ENCODE data around the gene TRIM14.

GRCh38 chr9:98101868-98102273 is 17.2 kb downstream of the TRIM14 start:
- TF ChIP-seq, protein P1, sequence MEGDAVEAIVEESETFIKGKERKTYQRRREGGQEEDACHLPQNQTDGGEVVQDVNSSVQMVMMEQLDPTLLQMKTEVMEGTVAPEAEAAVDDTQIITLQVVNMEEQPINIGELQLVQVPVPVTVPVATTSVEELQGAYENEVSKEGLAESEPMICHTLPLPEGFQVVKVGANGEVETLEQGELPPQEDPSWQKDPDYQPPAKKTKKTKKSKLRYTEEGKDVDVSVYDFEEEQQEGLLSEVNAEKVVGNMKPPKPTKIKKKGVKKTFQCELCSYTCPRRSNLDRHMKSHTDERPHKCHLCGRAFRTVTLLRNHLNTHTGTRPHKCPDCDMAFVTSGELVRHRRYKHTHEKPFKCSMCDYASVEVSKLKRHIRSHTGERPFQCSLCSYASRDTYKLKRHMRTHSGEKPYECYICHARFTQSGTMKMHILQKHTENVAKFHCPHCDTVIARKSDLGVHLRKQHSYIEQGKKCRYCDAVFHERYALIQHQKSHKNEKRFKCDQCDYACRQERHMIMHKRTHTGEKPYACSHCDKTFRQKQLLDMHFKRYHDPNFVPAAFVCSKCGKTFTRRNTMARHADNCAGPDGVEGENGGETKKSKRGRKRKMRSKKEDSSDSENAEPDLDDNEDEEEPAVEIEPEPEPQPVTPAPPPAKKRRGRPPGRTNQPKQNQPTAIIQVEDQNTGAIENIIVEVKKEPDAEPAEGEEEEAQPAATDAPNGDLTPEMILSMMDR (CRISPR knock-in tag; IDR thresholded peaks at IDR 0.05): no peak
- TF ChIP-seq IRF2 (CRISPR knock-in tag; IDR thresholded peaks at IDR 0.05) (no peak), ZZZ3 (CRISPR knock-in tag; IDR thresholded peaks at IDR 0.05; ENCODE audit: borderline replicate concordance) (no peak), POLR2A (IDR thresholded peaks at IDR 0.05; ENCODE audit: insufficient read depth in 1 of 2, low read depth in 2 of 2, low read length in 2 of 2) (no peak)
- TF ChIP-seq, protein P2, sequence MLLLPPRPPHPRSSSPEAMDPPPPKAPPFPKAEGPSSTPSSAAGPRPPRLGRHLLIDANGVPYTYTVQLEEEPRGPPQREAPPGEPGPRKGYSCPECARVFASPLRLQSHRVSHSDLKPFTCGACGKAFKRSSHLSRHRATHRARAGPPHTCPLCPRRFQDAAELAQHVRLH (CRISPR knock-in tag; IDR thresholded peaks at IDR 0.05; ENCODE audit: borderline replicate concordance, low read depth): no peak

Measured in HepG2 (cell line).